HepG2 (cell line): ENCODE data around the gene COA1. TPM values are rescaled to one million over a fixed set of nuclear protein-coding genes. Genes with fewer than 3 reads are reported as not detected.
A peak's percentile ranks its signal among the peaks of the same experiment; 100 is the strongest.

Source experiments
- ATAC-seq: fragments of 200-7000 bp; cut with Tn5 transposase; 3 replicates; pipeline ENCODE4 v1.9.1; 2020; ENCODE audit warnings: mild to moderate bottlenecking, moderate library complexity
- BruUV-seq: library from RNA; stranded (reverse); fragments of 400-500 nt; replicated peaks from 2 replicates; lab custom pipeline; 2021; lab: Mats Ljungman, UMichigan
- CTCF ChIA-PET: fragments of 300-600 bp; formaldehyde crosslinking; extraction: SDS; loops from one replicate; lab custom pipeline; 2021; ENCODE audit warnings: low total read pairs, inconsistent platforms, low intra/inter-chr PET ratio; lab: Yijun Ruan, JAX
- POLR2A ChIA-PET: fragments of 350-600 bp; sonication (Branson Sonifier 250); formaldehyde crosslinking; loops from one replicate; lab custom pipeline; 2020; ENCODE audit warnings: antibody characterized with exemption, inconsistent platforms; lab: Yijun Ruan, JAX
- DNase-seq: peaks from one replicate; pipeline ENCODE4 v3.0.0-alpha.2; 2015; ENCODE audit warnings: low spot score
- FAIRE-seq: peaks from 3 replicates; lab custom pipeline; 2011; peaks lifted over from hg19 to GRCh38; lab: Jason Lieb, UNC
- H2AFZ ChIP-seq: one replicate; pipeline ENCODE4 v1.6.1; 2011; ENCODE audit warnings: low read length, inconsistent platforms
- H3K27ac ChIP-seq: fragments of 300-600 bp; 3 replicates; pipeline ENCODE4 v1.8.0; 2011; ENCODE audit warnings: mixed run types, mild to moderate bottlenecking, mixed read lengths, low read length, inconsistent platforms; ENCODE audit not compliant: insufficient read depth; ENCODE audit errors: extremely low read length
- H3K27me3 ChIP-seq, 2 experiments: fragments of 200-600 bp in 1 of 2; 2 replicates in 1 of 2; 3 replicates in 1 of 2; pipeline versions ENCODE4 v1.6.0 to v1.8.0; 2011; ENCODE audit warnings: low read length in 2 of 2, mild to moderate bottlenecking in 2 of 2, moderate library complexity in 2 of 2, inconsistent platforms in 1 of 2; ENCODE audit not compliant: insufficient read depth in 2 of 2, control insufficient read depth in 1 of 2
- H3K36me3 ChIP-seq, 2 experiments: fragments of 200-600 bp in 1 of 2; replicated peaks in 1 of 2; 2 replicates in 1 of 2; 3 replicates in 1 of 2; pipeline versions ENCODE4 v1.5.1 to v1.8.0; 2011; ENCODE audit warnings: low read length in 2 of 2, inconsistent platforms in 1 of 2; ENCODE audit not compliant: insufficient read depth in 2 of 2, control insufficient read depth in 1 of 2
- H3K4me1 ChIP-seq: 2 replicates; pipeline ENCODE4 v1.5.1; 2012; ENCODE audit warnings: low read length, inconsistent platforms; ENCODE audit not compliant: insufficient read depth
- H3K4me2 ChIP-seq: 2 replicates; pipeline ENCODE4 v1.6.0; 2011; ENCODE audit warnings: low read depth, low read length, inconsistent platforms
- H3K4me3 ChIP-seq, 3 experiments: fragments of 200-600 bp in 1 of 3; sonication (generic), shearing (Covaris generic) in 1 of 3; replicated peaks in 1 of 3; 2 replicates each; pipeline ENCODE4 v1.5.1; 2011 to 2016; ENCODE audit warnings: low read length in 3 of 3, inconsistent platforms in 2 of 3, low read depth in 2 of 3, mild to moderate bottlenecking in 2 of 3, control low read depth in 1 of 3, mixed read lengths in 1 of 3; ENCODE audit not compliant: insufficient read depth in 1 of 3
- H3K79me2 ChIP-seq: one replicate; pipeline ENCODE4 v1.6.1; 2011; ENCODE audit warnings: low read length, inconsistent platforms; ENCODE audit not compliant: insufficient read depth
- H3K9ac ChIP-seq: 2 replicates; pipeline ENCODE4 v1.6.0; 2011; ENCODE audit warnings: mild to moderate bottlenecking, low read depth, low read length, inconsistent platforms; ENCODE audit not compliant: insufficient read depth
- H3K9me3 ChIP-seq: 2 replicates; pipeline ENCODE4 v1.5.1; 2012; ENCODE audit warnings: mild to moderate bottlenecking, low read length
- H4K20me1 ChIP-seq: 2 replicates; pipeline ENCODE4 v1.6.0; 2011; ENCODE audit warnings: inconsistent platforms, mild to moderate bottlenecking, low read length, moderate library complexity; ENCODE audit not compliant: insufficient read depth
- CBX2 ChIP-seq, 2 experiments: fragments of 200-600 bp in 1 of 2; sonication (generic); formaldehyde crosslinking in 1 of 2; IDR thresholded peaks; 2 replicates each; pipeline versions ENCODE4 v1.7.0 to v1.8.1; 2018 to 2022; ENCODE audit warnings: low read depth in 2 of 2, low read length in 1 of 2, mild to moderate bottlenecking in 1 of 2, missing genetic modification reagents in 1 of 2
- CEBPG ChIP-seq: IDR thresholded peaks from 2 replicates; pipeline ENCODE4 v1.6.1; 2016
- SP2 ChIP-seq: sonication (generic); formaldehyde crosslinking; IDR thresholded peaks from 2 replicates; pipeline ENCODE4 v1.5.1; 2020; ENCODE audit warnings: mild to moderate bottlenecking, missing genetic modification reagents
- SRY ChIP-seq: sonication (generic); formaldehyde crosslinking; IDR thresholded peaks from 2 replicates; pipeline ENCODE4 v1.8.0; 2022; ENCODE audit warnings: mild to moderate bottlenecking, missing genetic modification reagents
- STAG1 ChIP-seq: sonication (generic); formaldehyde crosslinking; IDR thresholded peaks from 2 replicates; pipeline ENCODE4 v1.4.0; 2020; ENCODE audit warnings: missing genetic modification reagents
- ZBTB43 ChIP-seq: sonication (generic); formaldehyde crosslinking; conservative IDR thresholded peaks from 2 replicates; pipeline ENCODE4 v1.4.0; 2020; ENCODE audit warnings: missing genetic modification reagents
- ZFP37 ChIP-seq: sonication (generic); formaldehyde crosslinking; IDR thresholded peaks from 2 replicates; pipeline ENCODE4 v1.4.0; 2020; ENCODE audit warnings: missing genetic modification reagents, borderline replicate concordance
- ZHX2 ChIP-seq, 2 experiments: sonication (generic) in 1 of 2; formaldehyde crosslinking in 1 of 2; IDR thresholded peaks; 2 replicates each; pipeline versions ENCODE4 v1.6.1 to v1.9.0; 2014 to 2022; ENCODE audit warnings: antibody characterized with exemption in 1 of 2, borderline replicate concordance in 1 of 2, inconsistent platforms in 1 of 2, low read depth in 1 of 2, missing genetic modification reagents in 1 of 2
- ZNF235 ChIP-seq: sonication (generic); formaldehyde crosslinking; IDR thresholded peaks from 2 replicates; pipeline ENCODE4 v1.8.1; 2023; ENCODE audit warnings: mild to moderate bottlenecking, missing genetic modification reagents, borderline replicate concordance
- ZNF619 ChIP-seq: sonication (generic); formaldehyde crosslinking; IDR thresholded peaks from 2 replicates; pipeline ENCODE4 v1.4.0; 2020; ENCODE audit warnings: mild to moderate bottlenecking, missing genetic modification reagents
- WGBS: methylation state at CpG from one replicate; pipeline ENCODE4 v1.1.6; 2017; ENCODE audit warnings: low lambda C conversion rate; 5-methylcytosine and 5-hydroxymethylcytosine counted together
- in situ Hi-C: cut with HindIII; loops from 2 replicates; pipeline ENCODE4 v1.10.0; 2017; ENCODE audit warnings: low pct_unique_long_range_greater_than_20kb; ENCODE audit not compliant: extremely low pct_ligation_motif_present
- intact Hi-C: fragments of 100-400 bp; cut with micrococcal nuclease; formaldehyde crosslinking; loops from one replicate; pipeline ENCODE4 v1.10.0; 2022; ENCODE audit not compliant: unreplicated experiment
- polyA plus RNA-seq, 8 experiments: library from polyadenylated mRNA; depleted of rRNA in 3 of 8; stranded (reverse) in 7 of 8; unstranded in 1 of 8; fragments of >200 nt; fragmentation: Illumina TruSeq in 4 of 8; extraction: Trizol in 4 of 8; gene quantifications; 2 replicates each; pipeline versions ENCODE4 v1.2.1 to v1.2.3, GENCODE V29; 2011 to 2016; ENCODE audit warnings: low read depth in 4 of 8, missing spikeins in 1 of 8, mixed read lengths in 1 of 8; ENCODE audit not compliant: insufficient read depth in 1 of 8
- total RNA-seq, 5 experiments: library from RNA; depleted of rRNA; stranded (reverse); fragments of >200 nt; fragmentation: Illumina TruSeq; extraction: Trizol; gene quantifications; 2 replicates each; pipeline ENCODE4 v1.2.3, GENCODE V29; 2016; ENCODE audit warnings: low read depth in 1 of 5
- TF ChIP-seq, protein P1 (sequence below): sonication (generic); formaldehyde crosslinking; IDR thresholded peaks from 2 replicates; pipeline ENCODE4 v1.4.0; 2020; ENCODE audit warnings: missing genetic modification reagents
- TF ChIP-seq, protein P2 (sequence below): IDR thresholded peaks from 2 replicates; pipeline ENCODE4 v1.6.1; 2018; ENCODE audit warnings: missing genetic modification reagents

The COA1 gene
- total and polyA plus RNA-seq, 2 of the 13 experiments (the other 11 are each of a cell fraction or from before 2014, with no cell fraction given) = 33.2 to 65.7 TPM

- TF ChIP-seq STAG1 (0 out of 2 replicates have a peak, but pooled peaks have one; percentile 4), CBX2 (IDR thresholded peaks at IDR 0.05; ENCODE audit: low read depth, low read length) (no peak), CBX2 (CRISPR knock-in tag; IDR thresholded peaks at IDR 0.05; ENCODE audit: low read depth) (no peak), CEBPG (CRISPR knock-in tag) (no peak)
- TF ChIP-seq, protein P1, sequence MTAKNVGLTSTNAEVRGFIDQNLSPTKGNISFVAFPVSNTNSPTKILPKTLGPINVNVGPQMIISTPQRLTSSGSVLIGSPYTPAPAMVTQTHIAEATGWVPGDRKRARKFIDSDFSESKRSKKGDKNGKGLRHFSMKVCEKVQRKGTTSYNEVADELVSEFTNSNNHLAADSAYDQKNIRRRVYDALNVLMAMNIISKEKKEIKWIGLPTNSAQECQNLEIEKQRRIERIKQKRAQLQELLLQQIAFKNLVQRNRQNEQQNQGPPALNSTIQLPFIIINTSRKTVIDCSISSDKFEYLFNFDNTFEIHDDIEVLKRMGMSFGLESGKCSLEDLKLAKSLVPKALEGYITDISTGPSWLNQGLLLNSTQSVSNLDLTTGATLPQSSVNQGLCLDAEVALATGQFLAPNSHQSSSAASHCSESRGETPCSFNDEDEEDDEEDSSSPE (CRISPR knock-in tag) = no peak
These were observed 24.5 kb upstream of the COA1 start (continued) for GRCh38 chr7:43753843-43754242.

DNA sequence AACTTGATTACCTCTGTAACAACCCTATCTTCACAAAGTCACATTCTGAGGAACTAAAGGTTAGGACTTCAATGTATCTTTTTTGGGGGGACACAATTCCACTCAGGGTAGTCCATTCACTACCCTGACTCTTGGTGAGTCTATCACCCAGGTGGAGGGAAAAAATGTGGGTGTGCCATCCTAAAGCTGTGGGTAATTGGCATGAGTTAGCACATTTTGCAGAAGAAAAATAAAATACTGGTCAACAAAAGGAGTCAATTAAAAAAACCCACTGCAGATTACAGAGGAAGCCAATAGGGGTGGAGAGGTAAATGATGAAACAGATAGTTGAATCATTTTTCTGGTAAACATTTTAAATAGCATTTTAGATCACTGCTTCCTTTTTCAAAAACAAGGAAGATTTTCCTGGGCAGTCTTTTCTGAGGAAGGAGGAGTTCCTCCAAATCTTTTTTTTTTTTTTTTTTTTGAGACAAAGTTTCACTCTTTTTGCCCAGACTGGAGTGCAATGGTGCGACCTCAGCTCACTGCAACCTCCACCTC lies 24.0 kb upstream of the COA1 start:
- Histone ChIP-seq H3K9me3 (no peaks in the 10 kb centered on the region), H3K4me2 (no peak overlapping the region), H3K27ac (no peak overlapping the region), H3K36me3 (no peaks in the 10 kb centered on the region), H3K27me3 (no peaks in the 10 kb centered on the region), H3K9ac (no peak overlapping the region), H2AFZ (no peak overlapping the region), H3K4me1 (peaks cover 37% of the 10 kb centered on the region), H4K20me1 (no peaks in the 10 kb centered on the region), H3K4me3 (no peak overlapping the region), H3K79me2 (no peaks in the 10 kb centered on the region)
- intact Hi-C loops (no loop called here), in situ Hi-C loops (no loop called here)
- POLR2A ChIA-PET = no interaction called here
- CTCF ChIA-PET = no interaction called here
- TF ChIP-seq ZFP37 (CRISPR knock-in tag) = no peak
- TF ChIP-seq ZHX2 (IDR thresholded peaks at IDR 0.05; ENCODE audit: low read depth) = no peak
- no peak for TF ChIP-seq ZHX2 (CRISPR knock-in tag; IDR thresholded peaks at IDR 0.05; ENCODE audit: borderline replicate concordance)
- TF ChIP-seq ZNF619 (CRISPR knock-in tag) = no peak
- no peak for TF ChIP-seq ZNF235 (CRISPR knock-in tag)
- TF ChIP-seq SRY (CRISPR knock-in tag) = no peak
- TF ChIP-seq ZBTB43 (CRISPR knock-in tag) = no peak
- TF ChIP-seq, protein P2, sequence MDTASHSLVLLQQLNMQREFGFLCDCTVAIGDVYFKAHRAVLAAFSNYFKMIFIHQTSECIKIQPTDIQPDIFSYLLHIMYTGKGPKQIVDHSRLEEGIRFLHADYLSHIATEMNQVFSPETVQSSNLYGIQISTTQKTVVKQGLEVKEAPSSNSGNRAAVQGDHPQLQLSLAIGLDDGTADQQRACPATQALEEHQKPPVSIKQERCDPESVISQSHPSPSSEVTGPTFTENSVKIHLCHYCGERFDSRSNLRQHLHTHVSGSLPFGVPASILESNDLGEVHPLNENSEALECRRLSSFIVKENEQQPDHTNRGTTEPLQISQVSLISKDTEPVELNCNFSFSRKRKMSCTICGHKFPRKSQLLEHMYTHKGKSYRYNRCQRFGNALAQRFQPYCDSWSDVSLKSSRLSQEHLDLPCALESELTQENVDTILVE (CRISPR knock-in tag) = no peak
- TF ChIP-seq SP2 (CRISPR knock-in tag) = no peak
- no peak for DNase-seq
- FAIRE-seq = no peak
- no peak for ATAC-seq
- BruUV-seq = no TSS peak
- WGBS = 80% methylated on average over 1 of the region's 1 CpG
